Activated CD8-positive, alpha-beta memory T cell treated with anti-CD3 and anti-CD28 coated beads for 36 hours (primary cell): Measurements from ENCODE around the gene POTEF. TPM values are rescaled to one million over a fixed set of nuclear protein-coding genes. Genes with fewer than 3 reads are reported as not detected.
"Not testable (repeated sequence)": the region's sequence is repeated elsewhere in the genome, so short reads cannot be mapped to it uniquely, and the experiment has no call there.

Source experiments
- CTCF ChIA-PET: fragments of 350-600 bp; sonication (Branson Sonifier 250); formaldehyde crosslinking; loops from one replicate; lab custom pipeline; 2021; ENCODE audit warnings: antibody characterized with exemption; lab: Charles Lee
- POLR2A ChIA-PET: fragments of 350-600 bp; sonication (Branson Sonifier 250); formaldehyde crosslinking; loops from one replicate; lab custom pipeline; 2021; ENCODE audit warnings: antibody characterized with exemption; lab: Charles Lee
- total RNA-seq, 2 experiments: library from RNA; stranded (reverse); gene quantifications; one replicate each; pipeline ENCODE4 v1.2.3, GENCODE V29; 2021

The POTEF gene
- total RNA-seq, 2 experiments from 2014 or later = not detected

GRCh38 chr2:130137118-130137517 lies 8.1 kb upstream of the POTEF start:
- CTCF ChIA-PET, POLR2A ChIA-PET: not testable (repeated sequence)

GRCh38 chr2:130136546-130136945 lies 7.5 kb upstream of the POTEF start:
- POLR2A ChIA-PET, CTCF ChIA-PET: not testable (repeated sequence)

- ChIA-PET CTCF (no interaction called here), POLR2A (no interaction called here)
Observed at GRCh38 chr2:130135692-130136541, 6.9 kb upstream of the POTEF start.

GRCh38 chr2:130128464-130128863 lies 558 bp downstream of the POTEF start:
- POLR2A ChIA-PET, CTCF ChIA-PET: not testable (repeated sequence)

GRCh38 chr2:130127726-130128125 lies 1.3 kb downstream of the POTEF start:
- POLR2A ChIA-PET, CTCF ChIA-PET: not testable (repeated sequence)

- POLR2A ChIA-PET, CTCF ChIA-PET: not testable (repeated sequence)
Observed at GRCh38 chr2:130120924-130121323, 8.1 kb downstream of the POTEF start.

GRCh38 chr2:130102597-130103363 lies 26.2 kb downstream of the POTEF start:
- CTCF ChIA-PET, POLR2A ChIA-PET: not testable (repeated sequence)

GRCh38 chr2:130062645-130063044 lies 66.4 kb downstream of the POTEF start:
- POLR2A ChIA-PET, CTCF ChIA-PET: not testable (repeated sequence)

- POLR2A ChIA-PET, CTCF ChIA-PET: not testable (repeated sequence)
Observed at GRCh38 chr2:130059982-130060381, 69.0 kb downstream of the POTEF start.

GRCh38 chr2:130056336-130056735 lies 72.7 kb downstream of the POTEF start:
- CTCF ChIA-PET, POLR2A ChIA-PET: not testable (repeated sequence)

- CTCF ChIA-PET = not testable (repeated sequence)
Observed at GRCh38 chr2:130053217-130053911, 75.7 kb downstream of the POTEF start.

GRCh38 chr2:130052376-130052775 lies 76.6 kb downstream of the POTEF start:
- CTCF ChIA-PET, POLR2A ChIA-PET: not testable (repeated sequence)

More at GRCh38 chr2:130053217-130053911, 75.7 kb downstream of the POTEF start:
- POLR2A ChIA-PET = not testable (repeated sequence)

- POLR2A ChIA-PET, CTCF ChIA-PET: not testable (repeated sequence)
Observed at GRCh38 chr2:130048422-130048821, 80.6 kb downstream of the POTEF start.

GRCh38 chr2:130038265-130038603 lies 90.8 kb downstream of the POTEF start:
- CTCF ChIA-PET, POLR2A ChIA-PET: not testable (repeated sequence)

GRCh38 chr2:130025931-130026330 lies 103.1 kb downstream of the POTEF start:
- CTCF ChIA-PET, POLR2A ChIA-PET: not testable (repeated sequence)

Other genes with a start within 250 kb of the POTEF start
- under 1 TPM; 0.06 TPM for gene RAB6C, start 149.6 kb downstream of the POTEF start, total RNA-seq
- gene CCDC74B, start 15.9 kb upstream of the POTEF start, total RNA-seq = 1 to 10 TPM in 1 of 2 experiments, under 1 TPM in 1; 0.70 to 1.1 TPM
- 100 to 1,000 TPM; 105 to 107 TPM for gene SMPD4, start 52.4 kb upstream of the POTEF start, total RNA-seq
- gene MZT2B, start 53.0 kb upstream of the POTEF start, total RNA-seq = 100 to 1,000 TPM; 326 to 336 TPM
- gene TUBA3E, start 69.2 kb upstream of the POTEF start, total RNA-seq = not detected
- gene IMP4, start 213.7 kb upstream of the POTEF start, total RNA-seq = 100 to 1,000 TPM; 238 to 240 TPM
- 10 to 100 TPM; 51.8 to 54.3 TPM for gene PTPN18, start 226.8 kb upstream of the POTEF start, total RNA-seq